ENCODE results near the gene DAB2IP. TPM values are rescaled to one million over a fixed set of nuclear protein-coding genes. Genes with fewer than 3 reads are reported as not detected.
A peak's percentile ranks its signal among the peaks of the same experiment; 100 is the strongest.

The DAB2IP gene
- polyA plus RNA-seq, 1 donor from 2014 or later: 17.3 TPM

GRCh38 chr9:121735793-121736770, 84.6 kb downstream of the DAB2IP start:
- H3K9me2 ChIP-seq (ENCODE audit: insufficient read depth, low read length): no peaks in the 10 kb centered on the region
- H4K20me1 ChIP-seq (ENCODE audit: insufficient read depth): peaks cover 20% of the 10 kb centered on the region
- no peaks in the 10 kb centered on the region for H3K27me3 ChIP-seq (ENCODE audit: insufficient read depth, low read depth, low read length)
- H3K79me2 ChIP-seq (replicated peaks; ENCODE audit: insufficient read depth, low read length): peaks cover 25% of the 10 kb centered on the region
- peak overlapping the region; percentile 47 for H3K4me3 ChIP-seq (ENCODE audit: low read length)
- H3K9ac ChIP-seq (ENCODE audit: low read length): no peak overlapping the region
- no peak overlapping the region for H2AFZ ChIP-seq (ENCODE audit: low read depth, low read length)
- no peaks in the 10 kb centered on the region for H3K9me3 ChIP-seq (ENCODE audit: low read length)
- no peak overlapping the region for H3K4me2 ChIP-seq (ENCODE audit: low read length)
- H3F3A ChIP-seq (ENCODE audit: insufficient read depth, low read length, poor library complexity, severe bottlenecking): no peaks in the 10 kb centered on the region
- H3K36me3 ChIP-seq (ENCODE audit: insufficient read depth, low read length): no peaks in the 10 kb centered on the region
- TF ChIP-seq SMC3 (conservative IDR thresholded peaks at IDR 0.05; ENCODE audit: poor library complexity) (no peak), MXI1 (conservative IDR thresholded peaks at IDR 0.05; ENCODE audit: poor library complexity, severe bottlenecking) (no peak), POLR2AphosphoS5 (IDR thresholded peaks at IDR 0.05) (no peak), RAD21 (conservative IDR thresholded peaks at IDR 0.05) (no peak), TAF1 (IDR thresholded peaks at IDR 0.05; ENCODE audit: low read depth) (no peak), EP300 (conservative IDR thresholded peaks at IDR 0.05; ENCODE audit: poor library complexity, severe bottlenecking) (no peak), EZH2 (IDR thresholded peaks at IDR 0.05; ENCODE audit: borderline replicate concordance, insufficient read depth, low read length, poor library complexity, severe bottlenecking) (no peak)
- TF ChIP-seq, protein P1, sequence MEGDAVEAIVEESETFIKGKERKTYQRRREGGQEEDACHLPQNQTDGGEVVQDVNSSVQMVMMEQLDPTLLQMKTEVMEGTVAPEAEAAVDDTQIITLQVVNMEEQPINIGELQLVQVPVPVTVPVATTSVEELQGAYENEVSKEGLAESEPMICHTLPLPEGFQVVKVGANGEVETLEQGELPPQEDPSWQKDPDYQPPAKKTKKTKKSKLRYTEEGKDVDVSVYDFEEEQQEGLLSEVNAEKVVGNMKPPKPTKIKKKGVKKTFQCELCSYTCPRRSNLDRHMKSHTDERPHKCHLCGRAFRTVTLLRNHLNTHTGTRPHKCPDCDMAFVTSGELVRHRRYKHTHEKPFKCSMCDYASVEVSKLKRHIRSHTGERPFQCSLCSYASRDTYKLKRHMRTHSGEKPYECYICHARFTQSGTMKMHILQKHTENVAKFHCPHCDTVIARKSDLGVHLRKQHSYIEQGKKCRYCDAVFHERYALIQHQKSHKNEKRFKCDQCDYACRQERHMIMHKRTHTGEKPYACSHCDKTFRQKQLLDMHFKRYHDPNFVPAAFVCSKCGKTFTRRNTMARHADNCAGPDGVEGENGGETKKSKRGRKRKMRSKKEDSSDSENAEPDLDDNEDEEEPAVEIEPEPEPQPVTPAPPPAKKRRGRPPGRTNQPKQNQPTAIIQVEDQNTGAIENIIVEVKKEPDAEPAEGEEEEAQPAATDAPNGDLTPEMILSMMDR (IDR thresholded peaks at IDR 0.05; ENCODE audit: poor library complexity, severe bottlenecking): no peak
- TF ChIP-seq, protein P2, sequence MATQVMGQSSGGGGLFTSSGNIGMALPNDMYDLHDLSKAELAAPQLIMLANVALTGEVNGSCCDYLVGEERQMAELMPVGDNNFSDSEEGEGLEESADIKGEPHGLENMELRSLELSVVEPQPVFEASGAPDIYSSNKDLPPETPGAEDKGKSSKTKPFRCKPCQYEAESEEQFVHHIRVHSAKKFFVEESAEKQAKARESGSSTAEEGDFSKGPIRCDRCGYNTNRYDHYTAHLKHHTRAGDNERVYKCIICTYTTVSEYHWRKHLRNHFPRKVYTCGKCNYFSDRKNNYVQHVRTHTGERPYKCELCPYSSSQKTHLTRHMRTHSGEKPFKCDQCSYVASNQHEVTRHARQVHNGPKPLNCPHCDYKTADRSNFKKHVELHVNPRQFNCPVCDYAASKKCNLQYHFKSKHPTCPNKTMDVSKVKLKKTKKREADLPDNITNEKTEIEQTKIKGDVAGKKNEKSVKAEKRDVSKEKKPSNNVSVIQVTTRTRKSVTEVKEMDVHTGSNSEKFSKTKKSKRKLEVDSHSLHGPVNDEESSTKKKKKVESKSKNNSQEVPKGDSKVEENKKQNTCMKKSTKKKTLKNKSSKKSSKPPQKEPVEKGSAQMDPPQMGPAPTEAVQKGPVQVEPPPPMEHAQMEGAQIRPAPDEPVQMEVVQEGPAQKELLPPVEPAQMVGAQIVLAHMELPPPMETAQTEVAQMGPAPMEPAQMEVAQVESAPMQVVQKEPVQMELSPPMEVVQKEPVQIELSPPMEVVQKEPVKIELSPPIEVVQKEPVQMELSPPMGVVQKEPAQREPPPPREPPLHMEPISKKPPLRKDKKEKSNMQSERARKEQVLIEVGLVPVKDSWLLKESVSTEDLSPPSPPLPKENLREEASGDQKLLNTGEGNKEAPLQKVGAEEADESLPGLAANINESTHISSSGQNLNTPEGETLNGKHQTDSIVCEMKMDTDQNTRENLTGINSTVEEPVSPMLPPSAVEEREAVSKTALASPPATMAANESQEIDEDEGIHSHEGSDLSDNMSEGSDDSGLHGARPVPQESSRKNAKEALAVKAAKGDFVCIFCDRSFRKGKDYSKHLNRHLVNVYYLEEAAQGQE (IDR thresholded peaks at IDR 0.05; ENCODE audit: borderline replicate concordance): no peak
- no peak overlapping the region for H3K27ac ChIP-seq (ENCODE audit: low read length)

DNA sequence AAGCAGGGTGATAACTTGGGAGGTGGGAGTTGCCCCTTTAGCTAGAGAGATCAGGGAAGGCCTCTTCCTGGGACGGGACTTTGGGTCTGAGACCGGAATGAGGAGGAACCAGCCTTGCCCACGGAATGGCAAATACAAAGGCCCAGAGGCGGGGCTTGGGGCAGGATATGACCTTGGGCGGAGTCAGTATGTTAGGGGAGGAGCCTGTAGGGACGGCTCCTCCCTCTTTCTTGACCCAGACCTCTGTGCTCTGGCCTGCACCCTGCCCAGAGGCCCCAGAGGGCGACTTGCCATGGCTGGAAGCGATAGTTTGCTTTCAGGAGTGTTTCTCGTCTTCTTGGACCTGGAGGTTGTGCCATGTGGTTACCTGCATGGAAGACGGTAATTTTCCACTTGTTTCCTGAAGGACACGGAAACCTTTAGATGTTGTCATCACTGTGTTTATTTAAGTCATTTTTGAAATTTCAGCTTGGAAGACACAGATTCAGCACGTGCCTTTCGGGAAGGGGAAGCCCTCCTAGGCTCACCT, 85.6 kb downstream of the DAB2IP start:
- Histone ChIP-seq H3K9me3 (ENCODE audit: low read length) (no peaks in the 10 kb centered on the region), H3K4me3 (ENCODE audit: low read length) (no peak overlapping the region), H3K9ac (ENCODE audit: low read length) (no peak overlapping the region), H3K36me3 (ENCODE audit: insufficient read depth, low read length) (no peaks in the 10 kb centered on the region), H3K27me3 (ENCODE audit: insufficient read depth, low read depth, low read length) (no peaks in the 10 kb centered on the region), H2AFZ (ENCODE audit: low read depth, low read length) (no peak overlapping the region), H3F3A (ENCODE audit: insufficient read depth, low read length, poor library complexity, severe bottlenecking) (no peaks in the 10 kb centered on the region), H3K79me2 (replicated peaks; ENCODE audit: insufficient read depth, low read length) (peaks cover 23% of the 10 kb centered on the region), H3K9me2 (ENCODE audit: insufficient read depth, low read length) (no peaks in the 10 kb centered on the region), H4K20me1 (ENCODE audit: insufficient read depth) (peaks cover 19% of the 10 kb centered on the region), H3K27ac (ENCODE audit: low read length) (no peak overlapping the region), H3K4me2 (ENCODE audit: low read length) (no peak overlapping the region)
- TF ChIP-seq SMC3 (conservative IDR thresholded peaks at IDR 0.05; ENCODE audit: poor library complexity) (no peak), EP300 (conservative IDR thresholded peaks at IDR 0.05; ENCODE audit: poor library complexity, severe bottlenecking) (no peak), EZH2 (IDR thresholded peaks at IDR 0.05; ENCODE audit: borderline replicate concordance, insufficient read depth, low read length, poor library complexity, severe bottlenecking) (no peak)
- TF ChIP-seq, protein P2 (IDR thresholded peaks at IDR 0.05; ENCODE audit: borderline replicate concordance): no peak
- TF ChIP-seq, protein P1 (IDR thresholded peaks at IDR 0.05; ENCODE audit: poor library complexity, severe bottlenecking): no peak

All from neural cell (in vitro differentiated cells).